Measurements from ENCODE around the gene MME.
"Not testable (repeated sequence)": the region's sequence is repeated elsewhere in the genome, so short reads cannot be mapped to it uniquely, and the experiment has no call there.

Gene MME

DNA sequence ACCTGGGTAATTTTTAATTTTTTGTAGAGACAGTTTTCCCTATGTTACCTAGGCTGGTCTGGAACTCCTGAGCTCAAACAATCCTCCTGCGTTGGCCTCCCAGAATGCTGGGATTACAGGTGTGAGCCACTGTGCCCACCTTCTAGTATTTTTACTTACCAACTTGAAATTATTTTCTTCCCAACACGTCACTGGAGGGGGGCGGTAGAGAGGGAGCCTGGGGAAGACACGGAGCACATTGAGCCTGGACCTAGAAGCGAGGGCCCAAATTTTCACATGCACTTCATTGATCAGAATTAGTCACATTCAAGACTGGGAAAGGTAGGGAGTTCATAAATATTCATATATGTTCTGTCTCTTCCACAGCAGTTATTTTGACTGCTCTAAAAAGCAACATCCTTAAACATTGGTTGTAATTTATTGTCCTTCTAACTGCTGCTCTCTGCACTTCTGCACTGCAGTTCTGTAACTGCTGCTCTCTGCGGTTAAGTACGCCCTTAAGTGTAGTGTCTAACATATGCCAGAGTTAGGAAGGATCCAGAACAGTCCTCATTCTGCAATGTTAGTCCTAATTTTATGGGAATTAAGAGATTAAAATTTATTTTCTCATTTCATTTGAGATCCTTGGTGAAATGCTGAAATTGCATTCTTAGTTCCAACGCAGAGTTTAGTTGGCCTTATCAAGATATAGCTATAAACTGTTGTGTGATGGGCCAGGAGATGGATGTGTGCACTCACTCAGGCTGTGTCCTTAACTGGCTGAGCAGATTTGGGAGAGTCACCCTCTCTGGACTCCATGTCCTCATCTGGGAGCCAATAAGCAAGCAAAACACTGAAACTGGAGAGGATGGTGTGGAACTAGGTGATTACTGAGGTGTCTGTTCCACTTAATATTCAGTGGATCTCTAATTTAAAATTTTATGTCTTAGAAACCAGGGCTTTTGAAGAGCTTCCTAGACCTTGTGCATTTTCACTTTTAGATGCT is 115.1 kb downstream of the MME start:
- DNase-seq: no peak

DNA sequence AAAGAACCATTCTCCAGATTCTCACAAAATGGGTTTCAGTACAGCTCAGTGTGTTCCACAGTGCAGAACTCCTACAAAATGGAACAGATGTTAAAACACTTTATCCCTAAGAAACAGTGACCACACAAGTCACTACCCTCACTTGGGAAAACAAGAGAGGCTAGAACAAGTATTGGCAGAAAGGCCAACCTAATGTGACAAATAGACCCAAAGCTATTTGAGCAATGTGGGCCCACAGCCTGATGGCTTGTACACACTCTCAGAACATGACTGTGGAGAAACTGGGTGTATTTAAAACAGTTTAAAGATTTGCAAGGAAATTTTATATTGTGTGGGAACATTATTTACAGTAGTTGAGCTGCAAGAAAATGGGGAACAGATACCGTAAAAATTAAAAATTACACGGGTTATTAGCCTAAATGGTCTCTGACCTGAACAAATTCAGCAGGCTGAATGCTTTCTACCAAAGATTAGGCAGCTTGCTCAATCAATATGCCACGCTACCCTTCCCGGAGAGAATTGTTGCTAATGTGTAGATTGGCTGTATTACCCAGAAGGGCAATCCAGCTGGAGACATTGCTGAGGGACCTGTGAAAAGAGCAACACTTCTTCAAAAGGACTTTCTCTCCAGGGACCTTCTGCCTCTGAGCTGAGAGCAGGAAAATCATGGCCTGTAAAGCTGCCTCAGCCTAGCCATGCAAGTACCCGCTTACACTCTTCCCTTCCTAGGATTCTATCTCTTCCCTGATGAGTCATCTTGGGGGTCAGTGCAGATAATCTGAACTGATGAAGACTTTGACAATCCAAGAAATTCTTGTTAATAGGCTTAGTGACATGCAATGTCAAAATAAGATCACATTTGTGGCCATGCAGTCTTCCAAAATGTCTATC is 116.3 kb downstream of the MME start:
- DNase-seq: no peak

DNA sequence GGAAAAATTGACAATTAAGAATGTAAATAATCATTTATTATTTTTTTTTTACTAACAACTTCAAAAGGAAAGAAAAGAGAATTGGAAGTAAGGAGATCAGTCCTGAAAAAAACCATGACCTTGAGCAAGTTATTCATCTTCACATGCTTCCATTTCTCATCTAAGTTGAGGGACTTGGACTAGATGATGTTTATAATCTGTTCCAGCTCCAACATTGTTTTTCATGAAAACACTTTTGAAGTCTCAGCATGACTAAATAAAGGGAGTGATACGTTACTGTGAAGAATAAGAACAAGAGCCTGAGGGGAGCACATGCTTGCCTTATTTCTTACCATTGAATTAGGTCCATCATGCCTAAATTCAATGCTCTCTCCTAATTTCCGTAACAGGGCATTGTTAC is 117.7 kb downstream of the MME start:
- no peak for DNase-seq

DNA sequence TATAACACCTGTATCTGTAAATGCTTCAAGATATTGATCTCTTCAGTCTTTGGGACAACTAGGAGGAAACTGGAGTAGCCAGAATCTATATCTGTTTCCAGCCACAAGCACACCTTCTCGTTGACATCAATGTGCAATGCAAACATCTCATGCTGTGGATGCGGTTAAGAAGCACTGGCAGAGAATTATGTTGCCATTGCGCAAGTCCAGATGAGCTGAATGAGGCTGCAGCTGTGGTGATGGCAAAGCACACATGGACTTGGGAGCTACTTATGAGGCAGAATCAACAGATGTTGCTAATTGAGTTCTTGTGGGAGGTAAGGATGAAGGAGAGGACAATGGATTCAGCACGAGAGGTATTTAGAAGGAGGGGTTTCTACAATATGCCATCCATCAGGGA is 122.5 kb downstream of the MME start:
- no peak for DNase-seq

DNA sequence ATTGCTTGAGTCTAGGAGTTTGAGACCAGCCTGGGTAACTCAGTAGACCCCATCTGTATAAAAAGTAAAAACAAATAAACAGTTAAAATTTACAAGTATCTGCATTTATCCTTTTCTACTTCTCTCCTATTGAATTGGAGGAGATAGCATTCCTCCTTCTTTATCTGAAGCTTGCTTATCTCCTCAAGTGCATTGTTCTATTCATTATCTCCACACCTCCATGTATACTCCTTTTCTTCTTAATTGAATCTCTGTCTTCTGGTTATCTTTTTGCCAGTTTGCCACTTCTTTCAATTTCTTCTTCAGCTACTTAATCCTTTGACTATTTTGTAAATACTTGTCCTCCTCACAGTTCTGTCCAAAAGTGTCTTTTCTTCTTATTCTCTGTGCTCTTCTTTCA is 124.7 kb downstream of the MME start:
- no peak for DNase-seq

DNA sequence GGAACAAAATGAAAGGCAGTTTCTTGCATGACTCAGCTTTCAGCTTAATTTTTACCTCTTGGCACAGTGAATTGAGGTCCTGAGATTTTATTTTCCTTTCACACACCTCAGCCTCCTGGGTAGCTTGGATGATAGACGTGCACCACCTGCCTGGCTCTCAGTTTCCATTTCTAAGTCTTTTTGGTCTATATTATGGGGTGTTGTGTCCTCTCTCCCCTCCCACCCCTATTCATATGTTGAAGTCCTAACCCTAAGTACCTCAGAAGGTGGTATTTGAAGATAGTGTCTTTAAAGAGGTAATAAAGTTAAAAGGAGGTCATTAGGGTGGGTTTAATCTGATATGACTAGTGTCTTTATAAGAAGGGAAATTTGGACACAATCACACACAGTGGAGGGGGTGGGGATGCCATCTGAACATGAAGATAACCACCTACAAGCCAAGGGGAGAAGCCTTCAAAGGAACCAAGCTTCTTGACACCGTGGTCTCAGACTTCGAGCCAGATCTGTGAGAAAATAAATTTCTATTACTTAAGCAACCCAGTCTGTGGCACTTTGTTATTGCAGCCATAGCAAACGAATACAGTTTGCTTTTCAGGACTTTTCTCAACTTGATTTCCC is 128.2 kb downstream of the MME start:
- DNase-seq: no peak

DNA sequence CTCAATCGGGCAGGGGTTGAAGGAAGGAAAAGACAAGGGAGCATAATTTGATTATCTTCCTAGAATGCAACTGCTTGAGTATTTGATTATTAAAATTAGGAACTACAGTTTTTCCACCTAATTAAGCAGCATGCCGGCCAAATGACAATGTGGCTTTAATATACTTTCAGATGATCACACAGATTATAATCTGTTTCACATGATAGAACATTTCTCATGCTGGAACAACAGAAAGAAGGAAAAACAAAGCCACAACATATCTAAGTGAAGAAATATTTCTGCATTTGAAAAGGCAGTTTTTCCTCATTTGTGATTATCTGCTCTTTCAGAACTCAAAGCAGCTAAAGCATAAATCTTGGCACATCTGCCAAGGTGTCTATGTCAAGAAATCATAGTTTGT is 130.6 kb downstream of the MME start:
- no peak for DNase-seq

DNA sequence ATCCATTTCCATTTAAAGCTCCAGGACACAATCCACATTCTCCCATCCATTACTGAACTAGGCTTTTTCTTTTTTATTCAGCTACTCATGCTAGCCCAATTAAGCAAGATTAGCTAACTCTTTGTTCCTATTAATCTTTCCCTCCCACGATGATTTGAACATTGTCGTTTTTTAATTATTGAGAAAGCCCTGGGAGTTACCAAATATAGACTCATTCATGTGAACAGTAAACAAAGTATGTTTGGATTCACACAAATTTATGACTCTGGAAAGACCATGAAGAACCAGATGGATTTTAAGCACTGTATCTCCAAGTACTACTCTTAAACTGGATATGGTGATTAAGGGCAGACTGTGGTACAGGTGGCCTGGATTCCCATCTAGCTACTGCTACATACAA is 131.1 kb downstream of the MME start:
- DNase-seq: no peak

DNA sequence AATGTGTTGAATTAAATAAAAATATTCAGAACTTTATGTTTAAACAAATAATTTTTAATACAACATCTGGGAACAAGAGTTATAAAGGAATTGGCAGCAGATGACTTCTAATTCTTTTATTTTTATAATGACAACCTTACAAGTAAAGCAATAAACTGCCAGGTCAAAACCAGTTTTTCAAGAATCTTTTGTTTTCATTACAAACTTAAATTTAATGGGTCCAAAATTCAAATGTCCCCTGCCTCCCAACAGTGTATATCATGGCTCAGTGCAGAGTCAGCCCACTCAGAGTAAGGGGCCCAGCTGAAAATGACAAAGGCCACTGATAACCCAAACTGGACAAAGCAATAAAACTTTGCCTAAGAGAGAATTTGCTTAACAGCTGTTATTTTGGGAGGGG is 131.8 kb downstream of the MME start:
- no peak for DNase-seq

DNA sequence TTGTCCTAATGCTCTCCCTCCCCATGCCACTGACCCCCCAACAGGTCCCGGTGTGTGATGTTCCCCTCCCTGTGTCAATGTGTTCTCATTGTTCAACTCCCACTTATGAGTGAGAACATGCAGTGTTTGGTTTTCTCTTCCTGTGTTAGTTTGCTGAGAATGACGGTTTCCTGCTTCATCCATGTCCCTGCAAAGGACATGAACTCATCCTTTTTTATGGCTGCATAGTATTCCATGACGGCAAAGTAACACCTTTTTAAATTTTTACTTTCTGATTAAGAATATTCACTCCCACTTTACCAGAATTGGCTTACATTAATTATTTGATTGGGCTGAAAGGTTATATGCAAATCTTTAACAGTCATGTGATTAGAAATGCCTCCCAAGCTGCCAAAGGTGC is 135.9 kb downstream of the MME start:
- DNase-seq: not testable (repeated sequence)

DNA sequence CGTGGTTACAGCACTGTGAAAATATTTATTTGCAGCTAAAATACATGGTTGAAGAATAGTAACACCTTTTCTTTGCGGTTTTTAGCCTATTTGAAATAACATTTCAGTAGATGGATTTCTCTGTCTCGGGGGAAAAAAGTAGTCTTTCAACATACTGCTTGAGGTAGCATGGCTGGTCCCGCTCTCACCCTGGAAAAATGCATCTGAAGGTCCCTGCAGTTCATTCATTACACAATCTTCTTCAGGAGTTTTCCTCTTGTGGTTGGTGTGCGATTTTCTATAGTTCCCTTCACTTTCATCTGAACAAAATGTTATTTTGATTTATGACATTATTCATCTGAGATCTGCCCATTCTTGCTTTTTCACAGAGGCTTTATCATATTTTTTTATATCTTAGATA is 137.5 kb downstream of the MME start:
- no peak for DNase-seq

DNA sequence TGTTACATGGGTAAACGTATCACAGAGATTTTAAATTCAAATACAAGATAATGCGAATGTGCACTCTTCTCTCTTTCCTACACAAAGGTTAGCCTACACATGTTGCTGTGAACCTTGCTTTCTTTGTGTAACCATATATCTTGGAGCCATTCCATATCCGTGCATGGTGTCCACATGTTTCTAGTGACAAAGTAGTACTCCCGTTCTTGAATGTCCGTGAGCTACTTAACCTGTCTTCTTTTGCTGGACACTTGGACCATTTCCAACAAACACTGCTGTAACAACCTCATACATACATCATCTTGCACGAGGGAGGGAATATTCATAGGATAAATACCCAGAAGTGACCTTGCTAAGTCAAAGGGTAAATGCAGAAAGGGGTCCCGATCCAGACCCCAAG is 138.3 kb downstream of the MME start:
- no peak for DNase-seq

DNA sequence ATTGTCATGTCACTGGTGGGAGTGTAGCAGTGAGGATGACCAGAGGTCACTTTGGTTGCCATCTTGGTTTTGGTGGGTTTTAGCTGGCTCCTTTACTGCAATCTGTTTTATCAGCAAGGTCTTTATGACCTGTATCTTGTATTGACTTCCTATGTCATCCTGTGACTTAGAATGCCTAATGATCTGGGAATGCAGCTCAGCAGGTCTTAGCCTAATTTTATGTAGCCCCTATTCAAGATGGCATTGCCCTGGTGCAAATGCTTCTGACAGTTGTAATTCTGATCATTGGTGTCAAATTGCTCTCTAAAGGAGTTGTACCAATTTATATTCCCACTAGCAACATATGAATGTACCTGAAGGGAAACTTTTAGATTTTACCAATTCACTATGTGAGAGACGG is 139.0 kb downstream of the MME start:
- no peak for DNase-seq

DNA sequence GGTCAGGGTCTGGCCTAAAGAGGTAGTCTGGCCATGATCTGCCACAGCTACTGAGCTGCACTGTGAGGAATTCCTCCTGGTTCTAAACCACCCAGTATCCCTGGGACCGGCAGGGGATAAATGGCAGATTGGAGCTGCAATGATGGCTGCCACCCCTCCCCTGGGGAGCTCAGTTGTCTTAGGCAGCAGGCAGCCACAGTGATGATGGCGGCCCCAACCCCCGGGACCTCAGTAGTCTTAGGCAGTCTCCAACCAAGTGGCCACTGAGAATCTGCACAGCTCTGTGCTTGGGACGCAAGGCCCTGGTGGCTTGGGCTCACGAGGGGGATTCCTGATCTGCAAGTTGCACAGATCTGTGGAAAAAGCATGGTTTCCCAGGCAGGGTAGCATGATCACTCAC is 145.3 kb downstream of the MME start:
- no peak for DNase-seq

DNA sequence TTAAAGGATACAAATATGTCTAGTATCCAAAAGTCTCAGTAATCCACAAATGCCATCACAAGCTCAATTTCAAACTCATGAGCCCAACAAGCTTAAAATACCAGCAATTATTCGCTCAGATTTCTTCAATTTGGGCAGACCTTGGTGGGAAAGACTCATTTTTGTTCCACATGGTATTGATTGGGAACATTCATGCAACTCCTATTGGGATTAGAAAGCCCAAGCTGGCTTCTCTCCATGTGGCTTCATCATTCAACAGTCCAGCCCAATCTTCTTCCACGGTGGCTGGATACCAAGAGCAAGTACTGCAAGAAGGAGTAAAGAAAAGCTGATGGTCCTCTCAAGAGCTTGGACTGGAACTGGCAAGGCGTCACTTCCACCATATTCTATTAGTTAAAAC is 147.0 kb downstream of the MME start:
- DNase-seq: no peak

DNA sequence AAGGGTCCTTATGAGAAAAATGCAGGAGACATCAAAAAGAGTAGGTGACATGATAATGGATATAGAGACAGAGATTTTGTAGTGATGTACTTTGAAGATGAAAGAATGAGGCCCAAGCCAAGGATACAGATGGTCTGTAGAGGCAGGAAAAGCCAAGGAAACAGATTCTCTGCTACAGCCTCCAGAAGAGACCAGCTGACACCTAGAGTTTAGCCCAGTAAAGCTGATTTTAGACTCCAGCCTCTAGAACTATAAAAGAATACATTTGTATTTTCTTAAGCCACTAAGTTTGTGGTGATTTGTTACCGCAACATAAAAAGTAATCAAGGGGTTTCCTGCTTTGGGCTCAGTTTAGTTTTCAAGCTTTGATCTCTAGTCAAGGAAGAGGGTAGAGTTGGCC is 148.6 kb downstream of the MME start:
- DNase-seq: no peak

DNA sequence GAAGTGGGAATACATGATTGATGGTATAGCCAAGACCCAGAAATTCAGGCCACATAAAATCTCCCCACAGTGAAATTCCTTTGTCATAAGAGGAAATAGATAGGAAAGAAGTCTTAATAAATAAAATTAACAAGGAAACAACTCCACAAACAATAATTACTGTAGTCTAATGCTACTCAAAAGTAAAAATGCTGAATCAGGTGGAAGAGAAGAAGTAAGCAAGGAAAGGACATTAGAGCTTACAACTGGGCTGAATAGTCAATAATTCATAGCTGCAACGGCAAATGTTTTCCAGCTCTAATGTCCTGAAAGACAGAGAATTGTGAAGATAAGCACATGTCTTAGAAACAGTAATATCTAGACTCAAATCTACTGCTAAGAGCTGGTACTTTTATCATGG is 149.0 kb downstream of the MME start:
- no peak for DNase-seq

DNA sequence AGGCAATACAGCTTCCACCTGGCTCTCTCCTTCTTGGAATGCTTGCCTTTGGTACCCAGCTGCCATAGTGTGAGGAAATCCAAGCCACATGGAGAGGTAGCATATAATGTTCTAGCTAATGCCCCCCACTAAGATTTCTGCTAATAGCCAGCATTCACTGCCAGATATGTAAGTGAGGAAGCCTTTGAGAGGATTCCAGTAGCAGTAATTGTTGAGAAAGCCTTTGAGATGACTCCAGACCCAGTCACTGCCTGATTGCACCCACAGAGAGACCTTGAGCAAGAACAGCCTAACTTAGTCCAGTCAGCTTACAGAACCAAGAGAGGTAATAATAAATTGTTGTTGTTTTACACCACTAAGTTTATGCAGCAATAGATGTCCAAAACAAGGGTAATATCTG is 150.3 kb downstream of the MME start:
- DNase-seq: no peak

DNA sequence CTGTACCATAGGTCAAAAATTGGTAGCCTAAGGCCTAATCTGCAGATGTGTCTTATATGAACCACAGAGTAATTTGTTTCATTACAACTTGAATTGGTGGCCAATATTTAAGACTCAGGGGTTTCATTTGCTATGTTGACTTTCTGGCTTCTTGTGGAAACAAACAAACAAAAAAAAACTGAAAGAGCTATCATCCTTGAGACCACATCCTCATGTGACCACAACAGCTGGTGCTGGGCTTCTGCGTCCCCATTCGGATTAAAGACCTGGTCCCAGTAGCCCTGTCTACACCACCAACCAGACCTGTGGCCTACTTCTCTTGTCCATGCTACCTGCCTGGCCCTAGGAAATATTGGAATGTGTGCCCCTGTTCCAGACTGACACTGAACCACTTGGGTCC is 151.7 kb downstream of the MME start:
- DNase-seq: no peak

DNA sequence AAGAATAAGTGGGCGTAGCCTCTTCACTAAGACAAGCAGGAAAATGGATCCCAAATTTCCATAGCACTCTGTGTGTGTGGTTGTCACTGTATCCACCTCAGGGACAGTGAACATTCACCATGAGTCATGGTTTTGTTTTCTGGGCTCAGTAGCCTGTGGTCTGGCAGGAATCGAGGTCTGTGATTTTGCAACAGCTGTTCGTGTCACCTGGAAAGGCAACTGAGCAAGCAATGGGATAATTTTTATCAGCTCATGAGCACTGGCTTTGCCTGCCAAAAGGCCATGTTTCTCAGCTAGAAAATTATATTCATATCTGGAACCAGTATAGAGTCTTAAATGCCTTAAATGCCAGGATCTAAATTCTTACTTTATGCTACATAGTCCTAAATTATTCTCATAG is 152.5 kb downstream of the MME start:
- DNase-seq: no peak

DNA sequence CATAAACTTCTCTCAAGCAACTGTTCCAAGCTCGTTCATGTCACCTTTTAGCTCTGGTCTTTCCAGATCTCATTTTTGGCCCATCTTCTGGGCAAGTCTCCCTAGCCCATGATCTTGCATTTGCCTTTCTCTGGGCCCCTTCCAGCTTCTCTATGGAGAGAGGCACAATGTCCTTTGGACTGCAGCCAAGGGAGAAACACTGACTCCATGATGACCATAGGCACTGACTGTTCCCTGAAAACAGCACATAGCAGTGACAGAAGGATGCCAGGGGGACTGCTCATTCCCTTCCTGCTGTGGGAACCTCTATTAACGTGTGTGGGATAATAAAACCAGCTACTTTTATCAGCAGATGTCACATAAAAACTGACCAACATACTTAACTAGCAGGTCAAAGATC is 153.1 kb downstream of the MME start:
- DNase-seq: no peak
